ENCODE measurements around the gene UQCRQ.

DNA sequence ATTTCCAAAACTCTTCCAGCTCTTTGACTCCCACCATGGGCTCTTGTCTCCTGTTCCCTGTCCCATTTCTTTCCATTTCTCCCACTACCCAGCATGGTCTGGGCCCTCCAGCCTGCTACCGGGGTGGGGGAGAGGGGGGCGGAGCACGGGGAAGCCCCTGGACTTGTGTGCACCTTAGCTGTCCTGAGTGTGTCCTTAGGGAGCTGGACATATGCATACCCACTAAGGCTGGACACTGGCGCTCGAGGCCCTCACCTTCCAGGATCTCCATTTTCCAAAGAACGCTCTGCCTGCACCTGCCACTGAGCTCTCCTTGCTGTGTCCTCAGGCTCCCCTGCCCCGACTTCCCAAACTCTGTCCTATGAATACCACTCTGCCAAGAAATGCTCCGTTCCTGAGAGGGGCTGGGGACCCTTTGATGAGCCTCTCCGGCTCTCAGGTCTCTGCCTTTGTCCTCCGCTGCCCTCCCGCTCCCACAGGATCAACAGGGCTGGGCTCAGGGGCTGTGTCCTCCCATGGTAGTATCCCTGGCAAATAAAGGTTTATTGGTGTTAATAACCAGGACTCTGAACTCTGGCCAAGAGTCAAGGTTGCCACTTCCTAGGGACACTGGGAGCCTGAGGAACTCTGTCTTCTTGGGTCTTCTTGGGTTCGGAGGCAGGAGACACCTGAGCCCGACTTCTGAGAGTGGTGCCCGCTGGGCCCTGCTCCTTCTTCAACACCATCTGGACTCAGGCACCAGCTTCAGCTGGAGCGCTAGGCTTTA is 35.2 kb upstream of the UQCRQ start:
- TF ChIP-seq, protein P1, sequence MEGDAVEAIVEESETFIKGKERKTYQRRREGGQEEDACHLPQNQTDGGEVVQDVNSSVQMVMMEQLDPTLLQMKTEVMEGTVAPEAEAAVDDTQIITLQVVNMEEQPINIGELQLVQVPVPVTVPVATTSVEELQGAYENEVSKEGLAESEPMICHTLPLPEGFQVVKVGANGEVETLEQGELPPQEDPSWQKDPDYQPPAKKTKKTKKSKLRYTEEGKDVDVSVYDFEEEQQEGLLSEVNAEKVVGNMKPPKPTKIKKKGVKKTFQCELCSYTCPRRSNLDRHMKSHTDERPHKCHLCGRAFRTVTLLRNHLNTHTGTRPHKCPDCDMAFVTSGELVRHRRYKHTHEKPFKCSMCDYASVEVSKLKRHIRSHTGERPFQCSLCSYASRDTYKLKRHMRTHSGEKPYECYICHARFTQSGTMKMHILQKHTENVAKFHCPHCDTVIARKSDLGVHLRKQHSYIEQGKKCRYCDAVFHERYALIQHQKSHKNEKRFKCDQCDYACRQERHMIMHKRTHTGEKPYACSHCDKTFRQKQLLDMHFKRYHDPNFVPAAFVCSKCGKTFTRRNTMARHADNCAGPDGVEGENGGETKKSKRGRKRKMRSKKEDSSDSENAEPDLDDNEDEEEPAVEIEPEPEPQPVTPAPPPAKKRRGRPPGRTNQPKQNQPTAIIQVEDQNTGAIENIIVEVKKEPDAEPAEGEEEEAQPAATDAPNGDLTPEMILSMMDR (IDR thresholded peaks at IDR 0.05): no peak
- TF ChIP-seq, protein P2, sequence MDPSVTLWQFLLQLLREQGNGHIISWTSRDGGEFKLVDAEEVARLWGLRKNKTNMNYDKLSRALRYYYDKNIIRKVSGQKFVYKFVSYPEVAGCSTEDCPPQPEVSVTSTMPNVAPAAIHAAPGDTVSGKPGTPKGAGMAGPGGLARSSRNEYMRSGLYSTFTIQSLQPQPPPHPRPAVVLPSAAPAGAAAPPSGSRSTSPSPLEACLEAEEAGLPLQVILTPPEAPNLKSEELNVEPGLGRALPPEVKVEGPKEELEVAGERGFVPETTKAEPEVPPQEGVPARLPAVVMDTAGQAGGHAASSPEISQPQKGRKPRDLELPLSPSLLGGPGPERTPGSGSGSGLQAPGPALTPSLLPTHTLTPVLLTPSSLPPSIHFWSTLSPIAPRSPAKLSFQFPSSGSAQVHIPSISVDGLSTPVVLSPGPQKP (IDR thresholded peaks at IDR 0.05; ENCODE audit: low read depth, low read length): no peak
- TF ChIP-seq POLR2A (IDR thresholded peaks at IDR 0.05; ENCODE audit: low read length) (no peak), MAFK (IDR thresholded peaks at IDR 0.05; ENCODE audit: partially characterized antibody) (no peak), PHF8 (IDR thresholded peaks at IDR 0.05; ENCODE audit: borderline replicate concordance, low read depth) (no peak)
- TF ChIP-seq, protein P3, sequence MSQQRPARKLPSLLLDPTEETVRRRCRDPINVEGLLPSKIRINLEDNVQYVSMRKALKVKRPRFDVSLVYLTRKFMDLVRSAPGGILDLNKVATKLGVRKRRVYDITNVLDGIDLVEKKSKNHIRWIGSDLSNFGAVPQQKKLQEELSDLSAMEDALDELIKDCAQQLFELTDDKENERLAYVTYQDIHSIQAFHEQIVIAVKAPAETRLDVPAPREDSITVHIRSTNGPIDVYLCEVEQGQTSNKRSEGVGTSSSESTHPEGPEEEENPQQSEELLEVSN (IDR thresholded peaks at IDR 0.05; ENCODE audit: borderline replicate concordance, low read depth): no peak

All from A549 (cell line).